HepG2 (cell line): ENCODE results near the gene GDF15. TPM values are rescaled to one million over a fixed set of nuclear protein-coding genes. Genes with fewer than 3 reads are reported as not detected.

Experiments
- BRD4 ChIP-seq: sonication (generic); formaldehyde crosslinking; IDR thresholded peaks from 2 replicates; pipeline ENCODE4 v1.4.0; 2020; ENCODE audit warnings: missing genetic modification reagents
- CSRNP2 ChIP-seq: sonication (generic); formaldehyde crosslinking; conservative IDR thresholded peaks from 2 replicates; pipeline ENCODE4 v1.8.0; 2022; ENCODE audit warnings: low read depth, missing genetic modification reagents
- EZH2 ChIP-seq: conservative IDR thresholded peaks from 2 replicates; pipeline ENCODE4 v1.6.1; 2012; ENCODE audit warnings: mild to moderate bottlenecking, low read depth, low read length, moderate library complexity
- FOXK1 ChIP-seq: sonication (generic); formaldehyde crosslinking; IDR thresholded peaks from 2 replicates; pipeline ENCODE4 v1.4.0; 2020; ENCODE audit warnings: low read depth, missing genetic modification reagents, borderline replicate concordance
- HBP1 ChIP-seq: IDR thresholded peaks from 2 replicates; pipeline ENCODE4 v1.6.1; 2016; ENCODE audit warnings: low read depth, control low read depth
- HMGXB3 ChIP-seq: sonication (generic); formaldehyde crosslinking; IDR thresholded peaks from 2 replicates; pipeline ENCODE4 v1.4.0; 2020; ENCODE audit warnings: missing genetic modification reagents, borderline replicate concordance
- JUNB ChIP-seq: sonication (generic); formaldehyde crosslinking; IDR thresholded peaks from 2 replicates; pipeline ENCODE4 v1.8.0; 2022; ENCODE audit warnings: missing genetic modification reagents, mild to moderate bottlenecking, borderline replicate concordance
- KAT7 ChIP-seq: IDR thresholded peaks from 2 replicates; pipeline ENCODE4 v1.6.1; 2018; ENCODE audit warnings: borderline replicate concordance, missing compliant biosample characterization
- MIXL1 ChIP-seq: IDR thresholded peaks from 2 replicates; pipeline ENCODE4 v1.6.1; 2016
- PRMT3 ChIP-seq: sonication (generic); formaldehyde crosslinking; IDR thresholded peaks from 2 replicates; pipeline ENCODE4 v1.8.1; 2022; ENCODE audit warnings: low read depth, mild to moderate bottlenecking, moderate library complexity, missing genetic modification reagents, borderline replicate concordance
- SIX4 ChIP-seq: sonication (generic); formaldehyde crosslinking; IDR thresholded peaks from 2 replicates; pipeline ENCODE4 v1.4.0; 2020; ENCODE audit warnings: missing genetic modification reagents
- SMC3 ChIP-seq: IDR thresholded peaks from 2 replicates; pipeline ENCODE4 v1.6.1; 2011; ENCODE audit warnings: low read length, improper control_type of control experiment
- TMF1 ChIP-seq: sonication (generic); formaldehyde crosslinking; IDR thresholded peaks from 2 replicates; pipeline ENCODE4 v1.8.1; 2022; ENCODE audit warnings: low read depth, missing genetic modification reagents
- TRIM22 ChIP-seq: fragments of 450-650 bp; IDR thresholded peaks from 2 replicates; pipeline ENCODE4 v1.6.1; 2017
- ZBTB14 ChIP-seq: sonication (generic); formaldehyde crosslinking; IDR thresholded peaks from 2 replicates; pipeline ENCODE4 v1.4.0; 2020; ENCODE audit warnings: missing genetic modification reagents
- ZMYM3 ChIP-seq: sonication (generic); formaldehyde crosslinking; IDR thresholded peaks from 2 replicates; pipeline ENCODE4 v1.5.1; 2020; ENCODE audit warnings: mild to moderate bottlenecking, missing genetic modification reagents
- ZNF136 ChIP-seq: sonication (generic); formaldehyde crosslinking; IDR thresholded peaks from 2 replicates; pipeline ENCODE4 v1.8.1; 2022; ENCODE audit warnings: low read depth, mild to moderate bottlenecking, moderate library complexity, missing genetic modification reagents
- ZNF331 ChIP-seq: sonication (generic); formaldehyde crosslinking; IDR thresholded peaks from 2 replicates; pipeline ENCODE4 v1.4.0; 2020; ENCODE audit warnings: missing genetic modification reagents
- ZNF33B ChIP-seq: sonication (generic); formaldehyde crosslinking; IDR thresholded peaks from 2 replicates; pipeline ENCODE4 v1.5.1; 2020; ENCODE audit warnings: mild to moderate bottlenecking, missing genetic modification reagents
- polyA plus RNA-seq, 8 experiments: library from polyadenylated mRNA; depleted of rRNA in 3 of 8; stranded (reverse) in 7 of 8; unstranded in 1 of 8; fragments of >200 nt; fragmentation: Illumina TruSeq in 4 of 8; extraction: Trizol in 4 of 8; gene quantifications; 2 replicates each; pipeline versions ENCODE4 v1.2.1 to v1.2.3, GENCODE V29; 2011 to 2016; ENCODE audit warnings: low read depth in 4 of 8, missing spikeins in 1 of 8, mixed read lengths in 1 of 8; ENCODE audit not compliant: insufficient read depth in 1 of 8
- total RNA-seq, 5 experiments: library from RNA; depleted of rRNA; stranded (reverse); fragments of >200 nt; fragmentation: Illumina TruSeq; extraction: Trizol; gene quantifications; 2 replicates each; pipeline ENCODE4 v1.2.3, GENCODE V29; 2016; ENCODE audit warnings: low read depth in 1 of 5

The GDF15 gene
- total and polyA plus RNA-seq, 2 of the 13 experiments (the other 11 are each of a cell fraction or from before 2014, with no cell fraction given): 146 to 422 TPM

- TF ChIP-seq CSRNP2 (CRISPR knock-in tag): no peak
- TF ChIP-seq EZH2: no peak
- TF ChIP-seq BRD4: peak; percentile 87
- TF ChIP-seq JUNB: 0 out of 2 replicates have a peak, but pooled peaks have one; percentile 55
- TF ChIP-seq MIXL1 (CRISPR knock-in tag): peak; percentile 75; the same call in 1 of the 2 replicates
- TF ChIP-seq ZMYM3: peak; percentile 91
- TF ChIP-seq TRIM22: no peak
- TF ChIP-seq ZNF136 (CRISPR knock-in tag): peak; percentile 26; the same call in 1 of the 2 replicates
- TF ChIP-seq ZBTB14 (CRISPR knock-in tag): peak; percentile 64
- TF ChIP-seq ZNF331 (CRISPR knock-in tag): peak; percentile 90
- TF ChIP-seq HMGXB3 (CRISPR knock-in tag): no peak; the same call in 1 of the 2 replicates
- 0 out of 2 replicates have a peak, but pooled peaks have one; percentile 52 for TF ChIP-seq HBP1
- no peak; the same call in 1 of the 2 replicates for TF ChIP-seq TMF1 (CRISPR knock-in tag)
- peak; percentile 37; the same call in 1 of the 2 replicates for TF ChIP-seq SMC3
- TF ChIP-seq FOXK1 (CRISPR knock-in tag): peak; percentile 65; the same call in 1 of the 2 replicates
- no peak for TF ChIP-seq ZNF33B (CRISPR knock-in tag)
- TF ChIP-seq PRMT3 (CRISPR knock-in tag): no peak
- peak; percentile 80 for TF ChIP-seq SIX4 (CRISPR knock-in tag)
- peak; percentile 78 for TF ChIP-seq KAT7
These were observed at the start of gene GDF15 (continued) for GRCh38 chr19:18385675-18386542.
